SU-DHL-6 (cell line): ENCODE results near the gene CCDC40.

Source experiments
- EZH2phosphoT487 ChIP-seq: fragments of 200-600 bp; sonication (generic), shearing (Covaris generic); conservative IDR thresholded peaks from 2 replicates; pipeline ENCODE4 v1.6.1; 2018; ENCODE audit warnings: mild to moderate bottlenecking, antibody characterized with exemption, low read length, moderate library complexity, mixed read lengths
- TF ChIP-seq, protein P1 (sequence below): fragments of 200-600 bp; sonication (generic); IDR thresholded peaks from one replicate; pipeline ENCODE4 v1.5.1; 2017; ENCODE audit warnings: antibody characterized with exemption, mild to moderate bottlenecking, low read length, moderate library complexity; ENCODE audit not compliant: insufficient read depth, poor library complexity, severe bottlenecking

GRCh38 chr17:80031691-80032430 lies 4.6 kb upstream of the CCDC40 start:
- TF ChIP-seq, protein P1, sequence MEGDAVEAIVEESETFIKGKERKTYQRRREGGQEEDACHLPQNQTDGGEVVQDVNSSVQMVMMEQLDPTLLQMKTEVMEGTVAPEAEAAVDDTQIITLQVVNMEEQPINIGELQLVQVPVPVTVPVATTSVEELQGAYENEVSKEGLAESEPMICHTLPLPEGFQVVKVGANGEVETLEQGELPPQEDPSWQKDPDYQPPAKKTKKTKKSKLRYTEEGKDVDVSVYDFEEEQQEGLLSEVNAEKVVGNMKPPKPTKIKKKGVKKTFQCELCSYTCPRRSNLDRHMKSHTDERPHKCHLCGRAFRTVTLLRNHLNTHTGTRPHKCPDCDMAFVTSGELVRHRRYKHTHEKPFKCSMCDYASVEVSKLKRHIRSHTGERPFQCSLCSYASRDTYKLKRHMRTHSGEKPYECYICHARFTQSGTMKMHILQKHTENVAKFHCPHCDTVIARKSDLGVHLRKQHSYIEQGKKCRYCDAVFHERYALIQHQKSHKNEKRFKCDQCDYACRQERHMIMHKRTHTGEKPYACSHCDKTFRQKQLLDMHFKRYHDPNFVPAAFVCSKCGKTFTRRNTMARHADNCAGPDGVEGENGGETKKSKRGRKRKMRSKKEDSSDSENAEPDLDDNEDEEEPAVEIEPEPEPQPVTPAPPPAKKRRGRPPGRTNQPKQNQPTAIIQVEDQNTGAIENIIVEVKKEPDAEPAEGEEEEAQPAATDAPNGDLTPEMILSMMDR, result no peak
- TF ChIP-seq EZH2phosphoT487, result no peak
